IPS-20b (cell line): ENCODE measurements around the gene MYO7A.

Experiments
- H3K27ac ChIP-seq: one replicate; pipeline ENCODE4 v1.5.1; 2013; ENCODE audit warnings: low read length
- H3K27me3 ChIP-seq: 2 replicates; pipeline ENCODE4 v1.6.1; 2013; ENCODE audit warnings: mild to moderate bottlenecking, low read length, inconsistent platforms; ENCODE audit not compliant: insufficient read depth
- H3K36me3 ChIP-seq: 2 replicates; pipeline ENCODE4 v1.6.1; 2013; ENCODE audit warnings: low read depth, mild to moderate bottlenecking, inconsistent platforms, low read length, moderate library complexity; ENCODE audit not compliant: insufficient read depth
- H3K4me1 ChIP-seq: 2 replicates; pipeline ENCODE4 v1.6.1; 2013; ENCODE audit warnings: mild to moderate bottlenecking, control low read depth, inconsistent platforms, low read length, moderate library complexity; ENCODE audit not compliant: insufficient read depth
- H3K4me3 ChIP-seq: 2 replicates; pipeline ENCODE4 v1.5.1; 2013; ENCODE audit warnings: mild to moderate bottlenecking, low read length, inconsistent platforms
- H3K9ac ChIP-seq: 2 replicates; pipeline ENCODE4 v1.6.1; 2013; ENCODE audit warnings: low read depth, mild to moderate bottlenecking, inconsistent platforms, low read length, moderate library complexity
- H3K9me3 ChIP-seq: 2 replicates; pipeline ENCODE4 v1.6.1; 2013; ENCODE audit warnings: mild to moderate bottlenecking, low read depth, low read length, inconsistent platforms; ENCODE audit not compliant: insufficient read depth

MYO7A gene

DNA sequence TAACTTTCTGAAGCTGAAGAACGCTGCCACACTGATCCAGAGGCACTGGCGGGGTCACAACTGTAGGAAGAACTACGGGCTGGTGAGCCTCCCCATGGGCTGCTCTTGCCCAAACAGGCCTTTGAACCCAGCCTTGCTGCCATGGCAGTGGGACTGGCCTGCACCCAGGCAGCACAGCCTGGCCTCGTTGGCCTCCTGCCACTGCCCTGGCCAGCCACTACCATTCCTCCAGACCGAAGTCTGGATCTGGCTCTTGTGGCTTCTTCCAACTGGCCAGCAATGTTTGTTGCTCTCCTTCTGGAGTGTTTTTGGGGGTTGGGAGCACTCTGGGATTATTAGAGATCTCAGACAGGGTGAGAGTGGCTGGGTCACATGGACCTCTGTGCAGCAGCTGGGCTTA, 51.0 kb downstream of the MYO7A start:
- Histone ChIP-seq H3K4me3 (no peak overlapping the region), H3K27ac (no peak overlapping the region), H3K36me3 (no peaks in the 10 kb centered on the region), H3K9me3 (no peaks in the 10 kb centered on the region), H3K9ac (no peak overlapping the region), H3K27me3 (no peaks in the 10 kb centered on the region; the same call in 1 of the 2 replicates), H3K4me1 (peaks cover 14% of the 10 kb centered on the region; the same call in 1 of the 2 replicates)

DNA sequence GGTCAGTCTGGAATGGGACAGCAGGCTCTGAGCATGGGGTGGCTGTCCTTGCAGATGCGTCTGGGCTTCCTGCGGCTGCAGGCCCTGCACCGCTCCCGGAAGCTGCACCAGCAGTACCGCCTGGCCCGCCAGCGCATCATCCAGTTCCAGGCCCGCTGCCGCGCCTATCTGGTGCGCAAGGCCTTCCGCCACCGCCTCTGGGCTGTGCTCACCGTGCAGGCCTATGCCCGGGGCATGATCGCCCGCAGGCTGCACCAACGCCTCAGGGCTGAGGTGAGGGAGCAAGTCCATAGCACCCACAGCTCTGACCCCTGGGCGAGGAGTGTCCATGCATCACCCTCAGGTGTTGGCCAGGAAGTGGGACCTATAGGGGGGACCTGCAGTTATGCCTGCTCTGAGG, 51.6 kb downstream of the MYO7A start:
- Histone ChIP-seq H3K27ac (no peak overlapping the region), H3K27me3 (no peaks in the 10 kb centered on the region; the same call in 1 of the 2 replicates), H3K9ac (no peak overlapping the region), H3K9me3 (no peaks in the 10 kb centered on the region), H3K4me1 (peaks cover 11% of the 10 kb centered on the region; the same call in 1 of the 2 replicates), H3K36me3 (no peaks in the 10 kb centered on the region), H3K4me3 (no peak overlapping the region)

DNA sequence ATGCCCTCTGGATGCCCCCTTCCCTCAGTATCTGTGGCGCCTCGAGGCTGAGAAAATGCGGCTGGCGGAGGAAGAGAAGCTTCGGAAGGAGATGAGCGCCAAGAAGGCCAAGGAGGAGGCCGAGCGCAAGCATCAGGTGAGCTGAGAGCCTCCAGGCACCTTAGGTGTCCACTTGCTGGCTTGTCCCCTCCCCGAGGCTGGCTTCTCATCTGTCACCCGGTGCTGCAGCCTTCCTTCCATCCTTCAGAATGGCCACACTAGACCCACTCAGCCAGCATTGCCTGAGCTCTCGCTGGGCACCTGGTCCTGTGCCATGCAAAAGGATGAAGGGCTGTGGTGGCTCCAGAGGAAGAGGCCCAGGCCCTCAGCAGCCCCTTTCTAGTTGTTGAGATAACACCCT, 52.3 kb downstream of the MYO7A start:
- Histone ChIP-seq H3K27ac (no peak overlapping the region), H3K4me1 (peaks cover 9% of the 10 kb centered on the region; the same call in 1 of the 2 replicates), H3K27me3 (no peaks in the 10 kb centered on the region; the same call in 1 of the 2 replicates), H3K9ac (no peak overlapping the region), H3K36me3 (no peaks in the 10 kb centered on the region), H3K9me3 (no peaks in the 10 kb centered on the region), H3K4me3 (no peak overlapping the region)

DNA sequence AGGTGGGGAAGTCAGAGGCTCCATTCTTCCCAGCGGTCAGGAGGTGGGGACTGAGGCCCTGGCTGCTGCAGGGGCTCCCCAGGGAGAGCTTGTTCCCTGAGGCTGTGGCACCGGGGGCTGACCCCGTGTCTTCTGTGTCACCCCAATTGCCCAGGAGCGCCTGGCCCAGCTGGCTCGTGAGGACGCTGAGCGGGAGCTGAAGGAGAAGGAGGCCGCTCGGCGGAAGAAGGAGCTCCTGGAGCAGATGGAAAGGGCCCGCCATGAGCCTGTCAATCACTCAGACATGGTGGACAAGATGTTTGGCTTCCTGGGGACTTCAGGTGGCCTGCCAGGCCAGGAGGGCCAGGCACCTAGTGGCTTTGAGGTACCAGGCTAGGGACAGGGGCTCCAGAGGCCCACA, 53.2 kb downstream of the MYO7A start:
- Histone ChIP-seq H3K9ac (no peak overlapping the region), H3K36me3 (no peaks in the 10 kb centered on the region), H3K4me3 (no peak overlapping the region), H3K9me3 (no peaks in the 10 kb centered on the region), H3K27ac (no peak overlapping the region), H3K27me3 (no peaks in the 10 kb centered on the region), H3K4me1 (peaks cover 1% of the 10 kb centered on the region; the same call in 1 of the 2 replicates)

DNA sequence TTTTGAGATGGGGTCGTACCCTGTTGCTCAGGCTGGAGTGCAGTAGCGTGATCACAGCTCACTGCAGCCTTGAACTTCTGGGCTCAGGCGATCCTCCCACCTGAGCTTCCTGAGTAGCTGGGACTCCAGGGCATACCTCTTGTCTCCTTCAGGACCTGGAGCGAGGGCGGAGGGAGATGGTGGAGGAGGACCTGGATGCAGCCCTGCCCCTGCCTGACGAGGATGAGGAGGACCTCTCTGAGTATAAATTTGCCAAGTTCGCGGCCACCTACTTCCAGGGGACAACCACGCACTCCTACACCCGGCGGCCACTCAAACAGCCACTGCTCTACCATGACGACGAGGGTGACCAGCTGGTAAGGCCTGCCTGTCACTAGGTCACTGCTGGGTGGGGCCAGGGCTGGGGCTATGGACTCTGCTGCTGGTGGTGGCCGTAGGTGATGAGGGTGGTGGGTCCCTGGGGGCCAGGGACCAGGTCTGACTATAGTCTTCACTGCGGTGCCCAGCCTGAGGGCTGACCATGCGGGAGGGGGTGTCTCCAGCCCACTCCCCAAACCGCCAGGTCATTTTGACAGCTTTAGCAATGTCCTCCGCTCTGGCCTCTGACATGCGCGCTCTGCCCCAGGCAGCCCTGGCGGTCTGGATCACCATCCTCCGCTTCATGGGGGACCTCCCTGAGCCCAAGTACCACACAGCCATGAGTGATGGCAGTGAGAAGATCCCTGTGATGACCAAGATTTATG, 53.9 kb downstream of the MYO7A start:
- Histone ChIP-seq H3K4me1 (no peaks in the 10 kb centered on the region), H3K9ac (no peak overlapping the region), H3K27me3 (no peaks in the 10 kb centered on the region), H3K27ac (no peak overlapping the region), H3K36me3 (no peaks in the 10 kb centered on the region), H3K9me3 (no peaks in the 10 kb centered on the region), H3K4me3 (no peak overlapping the region)

DNA sequence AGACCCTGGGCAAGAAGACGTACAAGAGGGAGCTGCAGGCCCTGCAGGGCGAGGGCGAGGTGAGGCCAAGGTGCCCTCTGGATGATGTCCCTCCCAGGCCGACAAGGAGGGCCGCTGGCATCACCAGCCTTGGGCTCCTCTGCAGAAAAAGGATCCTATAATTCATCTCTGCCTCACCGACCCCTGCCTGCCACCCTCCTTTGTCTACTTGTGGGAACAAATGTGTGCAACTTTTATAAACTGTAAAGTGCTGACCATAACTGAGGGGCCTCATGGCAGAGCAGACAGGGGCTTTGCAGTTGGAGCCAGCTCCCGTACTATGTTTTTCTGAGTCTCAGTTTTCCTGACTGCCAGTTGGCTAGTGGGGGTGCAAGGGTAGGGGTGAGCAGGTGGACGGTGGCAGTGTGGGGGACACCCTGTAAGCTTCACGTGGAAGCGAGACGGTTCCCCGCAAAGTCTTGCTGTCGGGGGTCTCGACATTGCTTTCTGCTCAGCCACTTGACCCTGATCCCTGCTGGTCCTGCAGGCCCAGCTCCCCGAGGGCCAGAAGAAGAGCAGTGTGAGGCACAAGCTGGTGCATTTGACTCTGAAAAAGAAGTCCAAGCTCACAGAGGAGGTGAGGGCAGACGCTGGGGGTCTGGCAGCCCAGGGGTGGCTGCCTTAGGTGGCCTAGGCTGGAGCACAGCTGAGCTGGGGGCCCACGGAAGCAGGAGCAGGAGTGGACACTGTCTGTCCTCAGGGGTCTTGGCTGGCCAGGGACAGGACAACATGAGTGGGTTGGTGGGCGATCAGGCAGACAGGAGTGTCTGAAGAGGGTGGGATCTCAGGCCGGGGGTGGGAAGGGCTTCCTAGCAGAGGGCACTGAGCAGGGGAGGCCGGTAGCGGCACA, 54.7 kb downstream of the MYO7A start:
- H3K27me3 ChIP-seq = no peaks in the 10 kb centered on the region
- no peaks in the 10 kb centered on the region for H3K9me3 ChIP-seq
- H3K9ac ChIP-seq = no peak overlapping the region
- H3K4me3 ChIP-seq = no peak overlapping the region
- H3K36me3 ChIP-seq = no peaks in the 10 kb centered on the region
- no peaks in the 10 kb centered on the region for H3K4me1 ChIP-seq
- H3K27ac ChIP-seq = no peak overlapping the region

DNA sequence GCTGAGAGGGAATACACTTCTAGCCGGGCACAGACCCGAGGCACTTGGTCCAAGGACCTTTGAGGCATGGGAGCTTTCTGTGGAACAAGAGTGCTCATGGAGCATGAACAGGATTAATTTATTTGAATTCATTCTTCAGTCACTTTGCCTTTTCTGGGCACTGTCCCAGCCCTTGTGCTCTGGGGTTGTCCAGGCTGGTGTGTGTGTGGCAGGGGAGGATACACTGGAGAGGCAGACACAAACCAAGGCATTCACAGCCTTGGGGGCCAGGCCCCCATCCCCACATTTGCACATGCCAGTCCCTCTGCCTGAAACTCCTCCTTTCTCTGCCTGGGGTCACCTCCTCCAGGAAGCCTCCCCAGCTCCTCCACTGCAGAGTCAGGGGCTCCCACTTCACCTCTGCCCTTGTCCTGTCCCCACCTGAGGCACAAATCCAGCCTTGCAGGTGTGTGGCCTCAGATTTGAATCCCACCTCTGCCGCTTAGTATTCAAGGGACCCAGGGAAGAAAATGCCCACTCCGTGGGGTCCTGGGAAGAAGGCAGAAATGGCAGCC, 55.5 kb downstream of the MYO7A start:
- H3K27ac ChIP-seq = no peak overlapping the region
- no peaks in the 10 kb centered on the region for H3K36me3 ChIP-seq
- no peak overlapping the region for H3K4me3 ChIP-seq

DNA sequence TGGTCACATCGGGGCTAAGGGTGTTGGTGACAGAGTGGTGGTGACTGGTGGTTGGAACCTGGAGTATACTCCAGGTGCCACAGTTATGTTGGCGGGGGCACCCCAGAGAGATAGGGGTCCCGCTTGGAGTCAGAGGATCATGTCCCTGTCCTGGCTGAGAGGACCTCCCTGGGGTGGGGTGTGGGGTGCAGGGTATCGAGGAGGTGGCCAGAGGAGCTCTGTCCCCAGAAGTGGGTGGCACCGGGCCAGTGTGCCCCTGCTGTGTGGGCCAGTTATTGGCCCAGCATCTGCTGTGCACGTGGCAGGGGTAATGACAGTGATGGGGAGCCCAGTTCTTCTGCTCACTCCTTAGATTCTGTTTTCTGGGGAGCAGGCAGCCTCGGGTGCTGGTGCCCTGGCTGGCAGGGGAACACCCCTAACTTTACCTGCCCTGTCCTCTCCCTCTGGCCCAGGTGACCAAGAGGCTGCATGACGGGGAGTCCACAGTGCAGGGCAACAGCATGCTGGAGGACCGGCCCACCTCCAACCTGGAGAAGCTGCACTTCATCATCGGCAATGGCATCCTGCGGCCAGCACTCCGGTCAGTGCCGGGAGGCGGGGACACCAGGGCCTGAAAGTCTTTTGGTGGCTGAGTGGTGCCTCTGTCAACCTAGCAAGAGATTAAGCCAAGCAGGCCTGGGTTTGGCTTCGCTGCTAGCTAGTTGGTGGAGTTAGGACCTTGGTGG, 56.3 kb downstream of the MYO7A start:
- H3K4me1 ChIP-seq = no peaks in the 10 kb centered on the region
- H3K27me3 ChIP-seq = no peaks in the 10 kb centered on the region
- no peak overlapping the region for H3K27ac ChIP-seq
- no peak overlapping the region for H3K9ac ChIP-seq
- H3K9me3 ChIP-seq = no peaks in the 10 kb centered on the region
- H3K36me3 ChIP-seq = no peaks in the 10 kb centered on the region
- H3K4me3 ChIP-seq = no peak overlapping the region

More for the DNA sequence above, 55.5 kb downstream of the MYO7A start:
- no peaks in the 10 kb centered on the region for H3K4me1 ChIP-seq
- no peaks in the 10 kb centered on the region for H3K27me3 ChIP-seq
- H3K9me3 ChIP-seq = no peaks in the 10 kb centered on the region
- H3K9ac ChIP-seq = no peak overlapping the region

DNA sequence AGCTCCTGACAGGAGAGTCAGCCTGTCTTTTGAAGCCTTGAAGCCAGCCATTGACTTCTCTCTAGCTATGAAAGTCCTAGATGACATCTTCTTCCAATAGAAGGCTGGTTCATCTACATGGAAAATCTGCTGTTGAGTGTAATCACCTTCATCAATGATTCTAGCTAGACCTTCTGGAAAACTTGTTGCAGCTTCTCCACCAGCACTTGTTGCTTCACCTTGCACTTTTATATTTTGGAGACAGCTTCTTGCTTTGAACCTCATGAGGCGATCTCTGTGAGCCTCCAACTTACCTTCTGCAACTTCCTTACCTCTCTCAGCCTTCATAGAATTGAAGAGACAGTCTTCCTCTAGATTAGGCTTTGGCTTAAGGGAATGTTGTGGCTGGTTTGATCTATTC, 58.3 kb downstream of the MYO7A start:
- H3K4me1 ChIP-seq = no peaks in the 10 kb centered on the region
- H3K36me3 ChIP-seq = no peaks in the 10 kb centered on the region
- no peaks in the 10 kb centered on the region for H3K27me3 ChIP-seq
- no peak overlapping the region for H3K9ac ChIP-seq
- no peaks in the 10 kb centered on the region for H3K9me3 ChIP-seq
- H3K4me3 ChIP-seq = no peak overlapping the region
- no peak overlapping the region for H3K27ac ChIP-seq

DNA sequence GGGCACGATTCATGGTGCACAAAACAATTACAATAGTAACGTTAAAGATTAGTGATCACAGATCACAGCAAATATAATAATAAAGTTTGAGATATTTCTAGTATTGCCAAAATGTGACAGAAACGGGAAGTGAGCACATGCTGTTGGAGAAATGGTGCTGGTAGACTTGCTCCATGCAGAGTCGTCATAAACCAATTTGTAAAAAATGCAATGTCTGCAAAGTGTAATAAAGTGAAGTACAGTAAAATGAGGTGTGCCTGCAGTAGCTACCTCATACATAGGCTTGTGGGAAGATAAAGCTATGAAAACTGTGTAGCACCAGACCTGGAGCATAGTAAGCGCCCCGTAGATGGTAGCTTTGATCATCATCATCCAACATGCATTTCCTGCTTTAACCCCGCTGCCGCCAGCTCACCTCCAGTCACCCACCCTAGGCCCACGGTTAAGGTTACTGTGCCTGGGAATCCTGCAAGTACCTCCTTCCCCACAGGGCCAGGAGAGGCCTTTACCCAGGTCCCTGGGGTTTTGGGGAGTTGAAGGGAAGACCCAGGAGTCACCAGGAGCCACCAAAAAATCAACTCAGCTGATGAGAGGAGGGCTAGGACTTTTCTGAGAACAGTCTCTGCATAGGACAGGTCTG, 59.2 kb downstream of the MYO7A start:
- no peak overlapping the region for H3K4me3 ChIP-seq
- H3K9ac ChIP-seq = no peak overlapping the region
- H3K9me3 ChIP-seq = no peaks in the 10 kb centered on the region
- H3K27ac ChIP-seq = no peak overlapping the region
- H3K4me1 ChIP-seq = no peaks in the 10 kb centered on the region
- no peaks in the 10 kb centered on the region for H3K36me3 ChIP-seq
- no peaks in the 10 kb centered on the region for H3K27me3 ChIP-seq
